HUDEP-2 (cell line): Measurements from ENCODE around the gene CRACR2B.

Source experiments
- DNase-seq, 76 experiments: peaks; one replicate each; lab custom pipeline; 2025; ENCODE audit not compliant: unreplicated experiment in 76 of 76; lab: John Stamatoyannopoulos, UW

CRACR2B gene

GRCh38 chr11:849951-850774, 22.4 kb downstream of the CRACR2B start:
- DNase-seq = no peak

- peak in 13 of 76 experiments; percentile 2 to 31 (median 20) for DNase-seq
Measured at GRCh38 chr11:850775-851763, 23.4 kb downstream of the CRACR2B start.

GRCh38 chr11:852762-853161, 25.0 kb downstream of the CRACR2B start:
- DNase-seq = no peak

- DNase-seq = no peak
Measured at GRCh38 chr11:853682-854448, 26.1 kb downstream of the CRACR2B start.

GRCh38 chr11:854601-855329, 27.0 kb downstream of the CRACR2B start:
- DNase-seq = no peak

GRCh38 chr11:855330-855674, 27.6 kb downstream of the CRACR2B start:
- no peak for DNase-seq

- DNase-seq = no peak
Measured at GRCh38 chr11:855796-856195, 28.1 kb downstream of the CRACR2B start.

GRCh38 chr11:856397-856796, 28.7 kb downstream of the CRACR2B start:
- no peak for DNase-seq

GRCh38 chr11:858053-858761, 30.5 kb downstream of the CRACR2B start:
- no peak for DNase-seq

GRCh38 chr11:858762-859339, 31.1 kb downstream of the CRACR2B start:
- no peak for DNase-seq

- DNase-seq = peak in 73 of 76 experiments; percentile 30 to 92 (median 83)
Measured at GRCh38 chr11:859394-860131, 31.8 kb downstream of the CRACR2B start.

GRCh38 chr11:860234-861104, 32.8 kb downstream of the CRACR2B start:
- peak in 13 of 76 experiments; percentile 20 to 54 (median 30) for DNase-seq

GRCh38 chr11:861105-861479, 33.4 kb downstream of the CRACR2B start:
- peak in 2 of 76 experiments; percentile 20 to 23 for DNase-seq

- DNase-seq = peak in 72 of 76 experiments; percentile 10 to 87 (median 70)
Measured at GRCh38 chr11:862081-862661, 34.5 kb downstream of the CRACR2B start.

- no peak for DNase-seq
Measured at GRCh38 chr11:862696-863022, 34.9 kb downstream of the CRACR2B start.

- no peak for DNase-seq
Measured at GRCh38 chr11:863023-863909, 35.5 kb downstream of the CRACR2B start.
